ENCODE measurements around the gene IFT22.
"Not testable (repeated sequence)": the region's sequence is repeated elsewhere in the genome, so short reads cannot be mapped to it uniquely, and the experiment has no call there.

The IFT22 gene

GRCh38 chr7:101278461-101279292 lies 42.9 kb downstream of the IFT22 start:
- no peak for DNase-seq (ENCODE audit: low read depth in 1 of 2, low spot score in 1 of 2)

- no peak for DNase-seq (ENCODE audit: low read depth in 1 of 2, low spot score in 1 of 2)
Measured at GRCh38 chr7:101277155-101277554, 44.5 kb downstream of the IFT22 start.

GRCh38 chr7:101273206-101273605 lies 48.4 kb downstream of the IFT22 start:
- DNase-seq (ENCODE audit: low read depth in 1 of 2, low spot score in 1 of 2) = no peak

GRCh38 chr7:101271021-101271420 lies 50.6 kb downstream of the IFT22 start:
- DNase-seq (ENCODE audit: low read depth in 1 of 2, low spot score in 1 of 2) = no peak

GRCh38 chr7:101269664-101270063 lies 51.9 kb downstream of the IFT22 start:
- no peak for DNase-seq (ENCODE audit: low read depth in 1 of 2, low spot score in 1 of 2)

- DNase-seq (ENCODE audit: low read depth in 1 of 2, low spot score in 1 of 2) = no peak
Measured at GRCh38 chr7:101265622-101266516, 55.7 kb downstream of the IFT22 start.

- not testable (repeated sequence) for DNase-seq (ENCODE audit: low read depth in 1 of 2, low spot score in 1 of 2)
Measured at GRCh38 chr7:101264102-101264706, 57.4 kb downstream of the IFT22 start.
